ENCODE results near the gene GPR50.

The GPR50 gene

DNA sequence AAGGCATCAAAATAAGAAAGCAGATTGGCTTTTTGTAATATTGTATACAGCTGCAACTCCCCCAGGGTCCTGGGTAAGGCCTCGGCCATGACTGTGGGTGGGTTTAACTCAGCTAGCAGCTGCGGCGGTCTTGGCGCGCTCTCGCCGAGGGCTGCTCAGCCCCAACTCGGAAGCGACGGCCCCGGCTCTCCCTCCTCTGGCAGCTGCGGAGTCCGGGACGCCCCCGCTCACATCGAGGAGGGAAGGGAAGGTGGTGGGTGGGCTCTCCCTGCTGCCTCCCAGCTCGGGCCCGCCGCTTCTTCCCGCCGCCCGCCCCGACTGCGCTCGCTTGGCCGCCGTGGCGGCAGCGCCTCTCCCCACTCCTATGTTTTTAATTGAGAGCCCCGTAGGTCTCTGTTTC lies 51.2 kb downstream of the GPR50 start:
- no peak for DNase-seq

DNA sequence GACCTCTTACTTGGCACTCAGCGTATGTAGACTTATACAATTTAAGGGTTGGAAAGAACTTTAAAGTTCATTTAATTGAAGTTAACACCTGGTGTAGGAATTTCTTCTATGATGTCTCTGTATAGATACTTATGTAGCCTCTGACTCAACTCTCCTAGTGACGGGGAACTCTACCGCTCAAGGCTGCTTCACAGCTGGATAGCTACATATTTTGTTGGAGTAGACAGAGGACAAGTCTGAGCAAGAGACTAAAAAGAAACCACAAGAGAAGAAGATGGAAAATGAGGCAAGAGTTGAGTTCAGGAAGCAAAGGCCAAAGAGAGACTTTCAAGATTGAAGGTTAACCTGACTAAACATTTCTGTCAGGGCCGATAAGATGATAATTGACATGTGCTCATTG lies 52.6 kb downstream of the GPR50 start:
- DNase-seq = no peak
